Lower leg skin (tissue), 4 donors: ENCODE measurements around the gene ELOA. TPM values are rescaled to one million over a fixed set of nuclear protein-coding genes. Genes with fewer than 3 reads are reported as not detected.
"Not testable (repeated sequence)": the region's sequence is repeated elsewhere in the genome, so short reads cannot be mapped to it uniquely, and the experiment has no call there.

Experiments
- DNase-seq, 2 donors: peaks; one replicate each; pipeline ENCODE4 v3.0.0-alpha.2; 2019; ENCODE audit warnings: low spot score in 2 of 2
- H3K4me3 ChIP-seq: fragments of 200-600 bp; sonication (generic); 2 replicates; pipeline ENCODE4 v1.5.1; 2017; ENCODE audit warnings: mild to moderate bottlenecking, low read depth; ENCODE audit not compliant: poor library complexity, severe bottlenecking
- POLR2A ChIP-seq, 2 donors: fragments of 450-650 bp; IDR thresholded peaks; one replicate each; pipeline ENCODE4 v1.6.1; 2016 to 2017; ENCODE audit warnings: antibody characterized with exemption in 2 of 2, mild to moderate bottlenecking in 1 of 2, moderate library complexity in 1 of 2
- WGBS, 2 donors: methylation state at CpG; one replicate each; pipeline ENCODE4 v1.1.5; 2018; 5-methylcytosine and 5-hydroxymethylcytosine counted together
- intact Hi-C: fragments of 100-400 bp; cut with DNase I; formaldehyde crosslinking; loops from one replicate; pipeline ENCODE4 v1.15.0; 2023; ENCODE audit warnings: low total_unique reads
- total RNA-seq, 4 donors: library from RNA; depleted of rRNA; stranded (reverse); fragments of >200 nt; gene quantifications; one replicate each; pipeline ENCODE4 v1.1.0, GENCODE V29; 2016
- TF ChIP-seq, protein P1 (sequence below), 3 donors: fragments of 450-650 bp; IDR thresholded peaks; one replicate each; pipeline ENCODE4 v1.5.1; 2016; ENCODE audit warnings: antibody characterized with exemption in 3 of 3, mild to moderate bottlenecking in 3 of 3, moderate library complexity in 2 of 3

ELOA gene
- total RNA-seq, 4 donors from 2014 or later: 33.6 to 40.4 (median 39.9) TPM

DNA sequence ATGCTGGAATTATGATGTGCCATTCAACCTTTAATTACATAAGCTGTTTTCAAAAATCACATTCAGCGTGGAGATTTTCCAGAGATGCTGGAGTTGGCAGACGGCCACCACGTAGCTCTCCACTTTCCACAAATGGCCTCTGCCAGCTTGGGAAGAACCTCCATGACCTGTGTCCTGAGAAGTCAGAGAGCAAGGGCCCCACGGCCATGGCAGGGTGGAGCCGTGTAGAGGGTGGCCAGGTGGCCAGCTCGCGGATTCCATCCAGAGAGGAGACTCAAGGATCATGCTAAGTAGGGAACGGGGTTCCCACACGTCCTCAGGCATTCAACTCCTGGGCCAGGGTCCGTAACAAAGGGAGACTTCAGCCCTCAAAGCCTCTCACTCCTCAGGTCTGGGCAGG lies 58.6 kb downstream of the ELOA start:
- DNase-seq: no peak
- 51 to 62% methylated on average over 10 of the region's 10 CpGs for WGBS, 2 donors
- no peak for TF ChIP-seq POLR2A (IDR thresholded peaks at IDR 0.05)
- TF ChIP-seq, protein P1, sequence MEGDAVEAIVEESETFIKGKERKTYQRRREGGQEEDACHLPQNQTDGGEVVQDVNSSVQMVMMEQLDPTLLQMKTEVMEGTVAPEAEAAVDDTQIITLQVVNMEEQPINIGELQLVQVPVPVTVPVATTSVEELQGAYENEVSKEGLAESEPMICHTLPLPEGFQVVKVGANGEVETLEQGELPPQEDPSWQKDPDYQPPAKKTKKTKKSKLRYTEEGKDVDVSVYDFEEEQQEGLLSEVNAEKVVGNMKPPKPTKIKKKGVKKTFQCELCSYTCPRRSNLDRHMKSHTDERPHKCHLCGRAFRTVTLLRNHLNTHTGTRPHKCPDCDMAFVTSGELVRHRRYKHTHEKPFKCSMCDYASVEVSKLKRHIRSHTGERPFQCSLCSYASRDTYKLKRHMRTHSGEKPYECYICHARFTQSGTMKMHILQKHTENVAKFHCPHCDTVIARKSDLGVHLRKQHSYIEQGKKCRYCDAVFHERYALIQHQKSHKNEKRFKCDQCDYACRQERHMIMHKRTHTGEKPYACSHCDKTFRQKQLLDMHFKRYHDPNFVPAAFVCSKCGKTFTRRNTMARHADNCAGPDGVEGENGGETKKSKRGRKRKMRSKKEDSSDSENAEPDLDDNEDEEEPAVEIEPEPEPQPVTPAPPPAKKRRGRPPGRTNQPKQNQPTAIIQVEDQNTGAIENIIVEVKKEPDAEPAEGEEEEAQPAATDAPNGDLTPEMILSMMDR (IDR thresholded peaks at IDR 0.05): no peak
- H3K4me3 ChIP-seq: no peak overlapping the region
- intact Hi-C loops: no loop called here

DNA sequence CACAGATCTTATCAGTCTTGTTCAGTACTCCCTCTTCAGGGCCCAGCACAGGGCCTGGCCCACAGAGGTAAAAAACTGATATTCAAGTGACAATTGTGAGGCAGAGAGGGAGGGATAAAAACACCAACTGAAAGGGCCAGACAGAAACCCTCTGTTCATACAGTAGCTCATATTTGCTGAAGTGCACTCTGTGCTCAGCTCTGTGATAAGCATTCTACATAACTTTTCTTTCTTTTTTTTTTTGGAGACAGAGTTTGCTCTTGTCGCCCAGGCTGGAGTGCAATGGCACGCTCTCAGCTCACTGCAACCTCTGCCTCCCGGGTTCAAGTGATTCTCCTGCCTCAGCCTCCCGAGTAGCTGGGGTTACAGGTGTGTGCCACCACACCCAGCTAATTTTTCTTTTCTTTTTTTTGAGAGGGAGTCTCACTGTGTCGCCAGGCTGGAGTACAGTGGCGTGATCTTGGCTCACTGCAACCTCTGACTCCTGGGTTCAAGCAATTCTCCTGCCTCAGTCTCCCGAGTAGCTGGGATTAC lies 59.6 kb downstream of the ELOA start:
- WGBS, 2 donors: 83 to 97% methylated on average over 7 of the region's 7 CpGs
- DNase-seq, H3K4me3 ChIP-seq, intact Hi-C loops: not testable (repeated sequence)

DNA sequence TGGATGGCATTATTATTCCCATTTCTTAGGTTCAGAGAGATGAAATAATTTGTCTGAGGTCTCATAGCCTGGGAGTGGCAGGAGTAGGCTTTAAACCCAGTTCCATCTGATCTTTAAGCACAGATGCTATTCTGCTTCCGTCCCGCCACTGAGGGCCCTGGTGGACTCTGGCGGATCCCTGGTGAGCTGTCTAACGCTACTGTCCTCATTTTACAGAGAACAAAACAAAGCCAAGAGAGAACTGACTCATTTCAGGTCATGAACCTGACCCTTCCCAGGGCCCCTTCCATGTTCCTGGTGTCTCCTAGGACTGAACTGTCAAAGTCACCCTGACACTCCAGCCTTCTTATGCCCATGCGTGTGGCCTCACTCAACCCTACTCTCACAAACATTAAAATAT lies 60.4 kb downstream of the ELOA start:
- intact Hi-C loops: no loop called here
- TF ChIP-seq POLR2A (IDR thresholded peaks at IDR 0.05): no peak
- TF ChIP-seq, protein P1 (IDR thresholded peaks at IDR 0.05): no peak
- WGBS, 2 donors: 85 to 88% methylated on average over 5 of the region's 5 CpGs
- no peak for DNase-seq
- H3K4me3 ChIP-seq: no peak overlapping the region

DNA sequence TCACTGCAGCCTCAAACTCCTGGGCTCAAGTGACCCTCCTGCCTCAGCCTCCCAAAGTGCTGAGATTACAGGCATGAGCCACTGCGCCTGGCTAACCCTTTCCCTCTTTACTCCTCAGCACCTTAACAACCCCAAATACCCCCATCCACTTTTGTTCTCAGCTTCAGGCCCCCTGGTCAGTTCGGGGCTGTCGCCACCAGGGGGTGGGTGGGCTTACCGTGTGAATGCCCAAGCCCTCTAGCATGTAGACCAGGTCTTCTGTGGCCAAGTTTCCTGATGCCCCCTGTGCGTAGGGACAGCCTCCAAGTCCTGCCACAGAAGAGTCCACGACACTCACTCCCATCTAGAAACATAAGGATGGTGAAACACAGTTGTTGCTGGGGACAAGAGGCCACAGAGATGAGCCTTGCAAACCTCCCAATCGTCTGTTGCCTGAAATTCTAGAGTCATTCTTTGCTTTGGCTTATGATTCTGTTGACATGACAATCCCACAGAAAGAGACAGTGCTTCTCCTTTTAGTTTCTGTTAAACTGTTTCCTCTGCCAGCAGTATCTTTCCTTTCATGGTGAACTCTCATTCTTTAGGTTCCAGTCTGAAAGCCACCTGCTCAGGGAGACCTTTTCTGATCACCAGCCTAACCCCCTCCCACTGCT lies 61.0 kb downstream of the ELOA start:
- TF ChIP-seq POLR2A (IDR thresholded peaks at IDR 0.05): no peak
- TF ChIP-seq, protein P1 (IDR thresholded peaks at IDR 0.05): no peak
- intact Hi-C loops: no loop called here
- no peak overlapping the region for H3K4me3 ChIP-seq
- no peak for DNase-seq
- WGBS, 2 donors: 83 to 84% methylated on average over 7 of the region's 7 CpGs

DNA sequence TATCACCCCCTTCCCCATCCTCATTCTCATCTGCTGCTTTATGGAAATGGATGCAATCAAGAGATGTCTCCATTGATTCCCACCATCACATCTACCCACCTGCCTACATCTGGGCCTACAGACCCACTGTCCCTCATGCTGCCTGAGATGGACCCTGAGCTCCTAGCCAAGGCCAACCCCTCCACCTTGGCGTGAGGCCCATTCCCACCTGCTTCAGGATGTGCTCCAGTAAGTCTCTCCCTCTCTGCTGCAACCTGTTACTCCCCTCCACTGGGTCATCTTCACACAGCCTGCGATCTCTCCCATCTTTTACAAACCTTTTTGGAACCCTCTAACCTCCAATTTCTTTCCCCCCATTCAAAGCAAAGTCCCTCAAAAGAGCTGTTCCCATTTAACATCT lies 61.8 kb downstream of the ELOA start:
- TF ChIP-seq, protein P1 (IDR thresholded peaks at IDR 0.05): no peak
- no peak for TF ChIP-seq POLR2A (IDR thresholded peaks at IDR 0.05)
- intact Hi-C loops: no loop called here
- DNase-seq: no peak
- WGBS, 2 donors: 93 to 98% methylated on average over 2 of the region's 2 CpGs
- no peak overlapping the region for H3K4me3 ChIP-seq

DNA sequence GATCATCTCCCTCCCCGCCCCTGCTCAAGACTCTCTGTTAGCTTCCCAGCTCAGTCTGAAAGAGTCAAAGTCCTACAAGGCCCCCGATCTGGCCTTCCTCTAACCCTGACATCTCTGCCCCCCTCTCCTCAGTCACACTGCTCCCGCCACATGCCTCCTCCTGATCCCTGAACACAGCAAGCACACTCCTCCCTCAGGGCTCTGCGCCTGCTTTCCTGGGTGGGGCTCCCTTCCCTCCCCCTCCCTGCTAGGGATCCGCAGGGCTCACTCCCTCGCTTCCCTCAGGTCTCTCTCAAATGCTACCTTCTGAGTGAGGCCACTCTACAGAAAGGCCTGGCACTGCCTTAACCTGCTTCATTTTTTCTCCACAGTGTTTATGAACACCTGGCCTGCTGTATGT lies 63.0 kb downstream of the ELOA start:
- DNase-seq: no peak
- no peak for TF ChIP-seq POLR2A (IDR thresholded peaks at IDR 0.05)
- TF ChIP-seq, protein P1 (IDR thresholded peaks at IDR 0.05): no peak
- intact Hi-C loops: no loop called here
- no peak overlapping the region for H3K4me3 ChIP-seq
- WGBS, 2 donors: 73 to 75% methylated on average over 6 of the region's 6 CpGs
